HEK293 (cell line): ENCODE data around the gene ERH.

Source experiments
- CTCF ChIA-PET: fragments of 350-600 bp; formaldehyde crosslinking; extraction: SDS; loops from one replicate; lab custom pipeline; 2021; ENCODE audit warnings: antibody characterized with exemption; lab: Yijun Ruan, JAX
- POLR2A ChIA-PET: fragments of 300-600 bp; formaldehyde crosslinking; extraction: SDS; loops from one replicate; lab custom pipeline; 2020; ENCODE audit warnings: antibody characterized with exemption, inconsistent platforms; lab: Yijun Ruan, JAX
- H3K27ac ChIP-seq: fragments of 200-500 bp; sonication (Bioruptor generic); 2 replicates; pipeline ENCODE4 v1.5.1; 2014; ENCODE audit warnings: low read depth, low read length, control low read depth, inconsistent platforms; ENCODE audit errors: extremely low read depth
- H3K36me3 ChIP-seq, 2 experiments: fragments of 200-500 bp in 1 of 2; sonication (Bioruptor generic) in 1 of 2; 1 replicate in 1 of 2; 2 replicates in 1 of 2; pipeline ENCODE4 v1.5.1; 2014 to 2017; ENCODE audit warnings: inconsistent platforms in 2 of 2, low read length in 2 of 2; ENCODE audit not compliant: control insufficient read depth in 2 of 2, insufficient read depth in 1 of 2
- H3K4me1 ChIP-seq: fragments of 200-500 bp; sonication (Bioruptor generic); 2 replicates; pipeline ENCODE4 v1.5.1; 2014; ENCODE audit warnings: mild to moderate bottlenecking, low read length, inconsistent platforms; ENCODE audit not compliant: control insufficient read depth, insufficient read depth
- H3K4me3 ChIP-seq: 2 replicates; pipeline ENCODE4 v1.5.1; 2011; ENCODE audit warnings: low read depth, mild to moderate bottlenecking, control low read depth, low read length, moderate library complexity
- H3K9me3 ChIP-seq: fragments of 200-500 bp; sonication (Bioruptor generic); 2 replicates; pipeline ENCODE4 v1.5.1; 2014; ENCODE audit warnings: low read depth, low read length, inconsistent platforms; ENCODE audit not compliant: control insufficient read depth, insufficient read depth
- GLI2 ChIP-seq: fragments of 450-650 bp; formaldehyde crosslinking; IDR thresholded peaks from 2 replicates; pipeline ENCODE4; 2017; ENCODE audit warnings: missing biosample characterization, missing genetic modification characterization, low read depth, borderline replicate concordance
- HOXD13 ChIP-seq: sonication (generic); formaldehyde crosslinking; IDR thresholded peaks from 2 replicates; pipeline ENCODE4 v1.8.0; 2022; ENCODE audit warnings: missing genetic modification reagents, borderline replicate concordance
- KLF16 ChIP-seq: fragments of 450-650 bp; formaldehyde crosslinking; IDR thresholded peaks from 2 replicates; pipeline ENCODE4 v1.5.1; 2017; ENCODE audit warnings: missing biosample characterization, missing genetic modification characterization
- MYNN ChIP-seq: fragments of 450-650 bp; formaldehyde crosslinking; IDR thresholded peaks from 2 replicates; pipeline ENCODE4 v1.5.1; 2016; ENCODE audit warnings: missing biosample characterization, missing genetic modification characterization, borderline replicate concordance
- MZF1 ChIP-seq: fragments of 450-650 bp; formaldehyde crosslinking; IDR thresholded peaks from 2 replicates; pipeline ENCODE4 v1.5.1; 2017; ENCODE audit warnings: missing biosample characterization, missing genetic modification characterization, borderline replicate concordance
- RBAK ChIP-seq: fragments of 450-650 bp; formaldehyde crosslinking; IDR thresholded peaks from 2 replicates; pipeline ENCODE4 v1.5.1; 2016; ENCODE audit warnings: missing biosample characterization, missing genetic modification characterization
- WT1 ChIP-seq: fragments of 450-650 bp; formaldehyde crosslinking; IDR thresholded peaks from 2 replicates; pipeline ENCODE4 v1.5.1; 2016; ENCODE audit warnings: missing biosample characterization, missing genetic modification characterization
- ZNF112 ChIP-seq: fragments of 450-650 bp; formaldehyde crosslinking; IDR thresholded peaks from 2 replicates; pipeline ENCODE4 v1.5.0; 2017; ENCODE audit warnings: missing biosample characterization, missing genetic modification characterization
- ZNF133 ChIP-seq: fragments of 450-650 bp; formaldehyde crosslinking; IDR thresholded peaks from 2 replicates; pipeline ENCODE4 v1.5.1; 2016; ENCODE audit warnings: missing biosample characterization, missing genetic modification characterization
- ZNF274 ChIP-seq, 2 experiments: fragments of 200-500 bp in 1 of 2; fragments of 450-650 bp in 1 of 2; sonication (Bioruptor generic) in 1 of 2; formaldehyde crosslinking in 1 of 2; IDR thresholded peaks; 2 replicates each; pipeline versions ENCODE4 v1.5.1 to v1.6.1; 2014 to 2016; ENCODE audit warnings: borderline replicate concordance in 1 of 2, inconsistent platforms in 1 of 2, low read length in 1 of 2, missing biosample characterization in 1 of 2, missing genetic modification characterization in 1 of 2
- ZNF366 ChIP-seq: fragments of 450-650 bp; formaldehyde crosslinking; conservative IDR thresholded peaks from 2 replicates; pipeline ENCODE4 v1.5.1; 2016; ENCODE audit warnings: missing biosample characterization, missing genetic modification characterization
- ZNF426 ChIP-seq: fragments of 450-650 bp; formaldehyde crosslinking; IDR thresholded peaks from 2 replicates; pipeline ENCODE4 v1.5.1; 2017; ENCODE audit warnings: missing biosample characterization, missing genetic modification characterization, mild to moderate bottlenecking, inconsistent platforms, moderate library complexity
- ZNF558 ChIP-seq: fragments of 450-650 bp; formaldehyde crosslinking; IDR thresholded peaks from 2 replicates; pipeline ENCODE4 v1.5.1; 2016; ENCODE audit warnings: missing biosample characterization, missing genetic modification characterization
- ZNF610 ChIP-seq: fragments of 450-650 bp; formaldehyde crosslinking; IDR thresholded peaks from 2 replicates; pipeline ENCODE4 v1.5.1; 2016; ENCODE audit warnings: missing biosample characterization, missing genetic modification characterization, borderline replicate concordance
- ZNF654 ChIP-seq: fragments of 450-650 bp; formaldehyde crosslinking; IDR thresholded peaks from 2 replicates; pipeline ENCODE4 v1.5.1; 2016; ENCODE audit warnings: low read depth, missing biosample characterization, missing genetic modification characterization
- ZNF660 ChIP-seq: fragments of 450-650 bp; IDR thresholded peaks from 2 replicates; pipeline ENCODE4 v1.5.1; 2018; ENCODE audit warnings: missing biosample characterization, mild to moderate bottlenecking, missing genetic modification characterization
- ZNF670 ChIP-seq: fragments of 450-650 bp; formaldehyde crosslinking; IDR thresholded peaks from 2 replicates; pipeline ENCODE4 v1.5.1; 2016; ENCODE audit warnings: missing biosample characterization, missing genetic modification characterization, low read depth
- ZNF768 ChIP-seq: fragments of 450-650 bp; formaldehyde crosslinking; IDR thresholded peaks from 2 replicates; pipeline ENCODE4 v1.5.1; 2018; ENCODE audit warnings: missing biosample characterization, mild to moderate bottlenecking, missing genetic modification characterization
- ZNF792 ChIP-seq: fragments of 450-650 bp; formaldehyde crosslinking; IDR thresholded peaks from 2 replicates; pipeline ENCODE4 v1.5.1; 2016; ENCODE audit warnings: missing biosample characterization, missing genetic modification characterization
- TF ChIP-seq, protein P1 (sequence below): fragments of 450-650 bp; formaldehyde crosslinking; IDR thresholded peaks from 2 replicates; pipeline ENCODE4 v1.5.1; 2016; ENCODE audit warnings: missing biosample characterization, missing genetic modification characterization
- TF ChIP-seq, protein P2 (sequence below): fragments of 450-650 bp; formaldehyde crosslinking; IDR thresholded peaks from 2 replicates; pipeline ENCODE4 v1.5.1; 2016; ENCODE audit warnings: missing biosample characterization, missing genetic modification characterization
- TF ChIP-seq, protein P3 (sequence below): fragments of 450-650 bp; formaldehyde crosslinking; IDR thresholded peaks from 2 replicates; pipeline ENCODE4 v1.5.0; 2017; ENCODE audit warnings: missing biosample characterization, missing genetic modification characterization, borderline replicate concordance
- TF ChIP-seq, protein P4 (sequence below): fragments of 450-650 bp; formaldehyde crosslinking; IDR thresholded peaks from 2 replicates; pipeline ENCODE4 v1.5.1; 2016; ENCODE audit warnings: missing biosample characterization, missing genetic modification characterization
- TF ChIP-seq, protein P5 (sequence below): fragments of 450-650 bp; formaldehyde crosslinking; IDR thresholded peaks from 2 replicates; pipeline ENCODE4 v1.5.1; 2016; ENCODE audit warnings: missing biosample characterization, missing genetic modification characterization

The ERH gene

DNA sequence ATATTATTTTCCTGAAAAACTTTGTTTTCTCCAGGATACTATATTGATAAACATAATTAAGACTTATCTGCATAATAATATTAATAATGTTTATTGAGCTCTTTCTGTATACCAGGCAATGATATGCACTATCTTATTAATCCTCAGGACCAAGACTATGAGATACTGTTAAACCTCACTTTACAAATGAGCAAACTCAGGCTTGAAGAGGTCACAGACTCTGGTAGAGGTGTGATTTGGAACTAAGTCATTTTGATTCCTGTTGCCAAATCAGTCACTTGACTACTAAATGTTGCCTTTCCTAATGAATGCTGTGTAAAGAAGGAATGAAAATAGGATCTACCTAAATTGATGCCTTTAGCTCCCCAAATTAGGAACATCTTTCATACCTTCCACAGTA, 7.7 kb upstream of the ERH start (continued):
- no peak for TF ChIP-seq MYNN (tag by site-specific recombination)
- TF ChIP-seq GLI2 (tag by site-specific recombination) = no peak
- TF ChIP-seq ZNF366 (tag by site-specific recombination) = no peak
- no peak for TF ChIP-seq RBAK (tag by site-specific recombination)
- TF ChIP-seq ZNF670 (tag by site-specific recombination) = no peak
- no peak for TF ChIP-seq ZNF133 (tag by site-specific recombination)
- TF ChIP-seq ZNF792 (tag by site-specific recombination) = no peak

DNA sequence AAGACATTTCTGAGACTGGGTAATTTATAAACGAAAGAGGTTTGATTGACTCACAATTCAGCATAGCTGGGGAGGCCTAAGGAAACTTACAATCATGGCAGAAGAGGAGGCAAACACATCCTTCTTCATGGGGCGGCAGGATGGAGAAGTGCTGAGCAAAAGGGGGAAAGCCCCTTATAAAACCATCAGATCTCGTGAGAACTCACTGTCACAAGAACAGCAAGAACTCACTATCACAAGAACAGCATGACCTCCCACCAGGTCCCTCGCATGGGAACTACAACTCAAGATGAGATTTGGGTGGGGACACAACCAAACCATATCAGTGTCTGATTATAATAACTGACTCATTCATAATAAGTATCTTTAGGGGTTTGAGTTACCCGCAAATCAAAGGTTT, 6.8 kb upstream of the ERH start:
- TF ChIP-seq ZNF274 (IDR thresholded peaks at IDR 0.05; ENCODE audit: low read length) (no peak), ZNF274 (tag by site-specific recombination; IDR thresholded peaks at IDR 0.05; ENCODE audit: borderline replicate concordance) (peak; percentile 76; the same call in 1 of the 2 replicates), ZNF768 (tag by site-specific recombination) (no peak)
- peaks cover 8% of the 10 kb centered on the region for H3K4me1 ChIP-seq
- H3K4me3 ChIP-seq = no peak overlapping the region
- H3K9me3 ChIP-seq = no peaks in the 10 kb centered on the region
- CTCF ChIA-PET = no interaction called here
- H3K36me3 ChIP-seq = peaks cover 5% of the 10 kb centered on the region in 2 experiments; a peak in 2 of 3 replicates
- POLR2A ChIA-PET = no interaction called here
- no peak overlapping the region for H3K27ac ChIP-seq

DNA sequence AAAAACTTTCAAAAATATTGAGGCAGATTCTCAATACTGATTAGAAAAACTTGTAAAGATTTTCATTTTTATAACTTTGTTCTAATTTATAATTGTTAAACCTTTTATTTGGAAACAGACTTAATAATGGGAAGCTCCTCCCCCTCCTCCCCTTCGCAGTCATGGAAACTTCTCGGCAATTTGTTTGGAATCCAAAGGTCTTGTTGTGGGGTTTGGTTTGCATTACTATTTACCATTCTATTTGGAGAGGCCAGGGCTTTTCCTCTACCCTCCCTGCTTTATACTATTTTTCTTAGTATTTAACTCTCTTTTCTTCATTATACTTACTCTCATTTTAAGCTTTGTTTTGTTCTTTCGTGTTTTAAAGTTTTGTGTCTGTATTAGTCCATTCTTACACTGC, 6.4 kb upstream of the ERH start:
- ChIA-PET CTCF (no interaction called here), POLR2A (no interaction called here)
- H3K4me3 ChIP-seq = no peak overlapping the region
- H3K9me3 ChIP-seq = no peaks in the 10 kb centered on the region
- peaks cover 5% of the 10 kb centered on the region in 2 experiments; a peak in 2 of 3 replicates for H3K36me3 ChIP-seq
- peaks cover 11% of the 10 kb centered on the region for H3K4me1 ChIP-seq
- H3K27ac ChIP-seq = no peak overlapping the region
- TF ChIP-seq HOXD13 (CRISPR knock-in tag) (no peak), ZNF660 (tag by site-specific recombination) (no peak), ZNF112 (tag by site-specific recombination) (no peak), ZNF654 (tag by site-specific recombination) (no peak), RBAK (tag by site-specific recombination) (no peak), WT1 (no peak), MYNN (tag by site-specific recombination) (no peak), KLF16 (tag by site-specific recombination) (no peak), ZNF558 (tag by site-specific recombination) (no peak), ZNF426 (tag by site-specific recombination) (no peak), MZF1 (tag by site-specific recombination) (no peak), ZNF610 (tag by site-specific recombination) (no peak)
- TF ChIP-seq, protein P1, sequence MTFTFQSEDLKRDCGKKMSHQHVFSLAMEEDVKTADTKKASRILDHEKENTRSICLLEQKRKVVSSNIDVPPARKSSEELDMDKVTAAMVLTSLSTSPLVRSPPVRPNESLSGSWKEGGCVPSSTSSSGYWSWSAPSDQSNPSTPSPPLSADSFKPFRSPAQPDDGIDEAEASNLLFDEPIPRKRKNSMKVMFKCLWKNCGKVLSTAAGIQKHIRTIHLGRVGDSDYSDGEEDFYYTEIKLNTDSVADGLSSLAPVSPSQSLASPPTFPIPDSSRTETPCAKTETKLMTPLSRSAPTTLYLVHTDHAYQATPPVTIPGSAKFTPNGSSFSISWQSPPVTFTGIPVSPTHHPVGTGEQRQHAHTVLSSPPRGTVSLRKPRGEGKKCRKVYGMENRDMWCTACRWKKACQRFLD (tag by site-specific recombination) = no peak
- TF ChIP-seq, protein P2, sequence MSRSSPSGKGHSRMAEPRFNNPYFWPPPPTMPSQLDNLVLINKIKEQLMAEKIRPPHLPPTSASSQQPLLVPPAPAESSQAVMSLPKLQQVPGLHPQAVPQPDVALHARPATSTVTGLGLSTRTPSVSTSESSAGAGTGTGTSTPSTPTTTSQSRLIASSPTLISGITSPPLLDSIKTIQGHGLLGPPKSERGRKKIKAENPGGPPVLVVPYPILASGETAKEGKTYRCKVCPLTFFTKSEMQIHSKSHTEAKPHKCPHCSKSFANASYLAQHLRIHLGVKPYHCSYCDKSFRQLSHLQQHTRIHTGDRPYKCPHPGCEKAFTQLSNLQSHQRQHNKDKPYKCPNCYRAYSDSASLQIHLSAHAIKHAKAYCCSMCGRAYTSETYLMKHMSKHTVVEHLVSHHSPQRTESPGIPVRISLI (tag by site-specific recombination) = no peak
- TF ChIP-seq, protein P3, sequence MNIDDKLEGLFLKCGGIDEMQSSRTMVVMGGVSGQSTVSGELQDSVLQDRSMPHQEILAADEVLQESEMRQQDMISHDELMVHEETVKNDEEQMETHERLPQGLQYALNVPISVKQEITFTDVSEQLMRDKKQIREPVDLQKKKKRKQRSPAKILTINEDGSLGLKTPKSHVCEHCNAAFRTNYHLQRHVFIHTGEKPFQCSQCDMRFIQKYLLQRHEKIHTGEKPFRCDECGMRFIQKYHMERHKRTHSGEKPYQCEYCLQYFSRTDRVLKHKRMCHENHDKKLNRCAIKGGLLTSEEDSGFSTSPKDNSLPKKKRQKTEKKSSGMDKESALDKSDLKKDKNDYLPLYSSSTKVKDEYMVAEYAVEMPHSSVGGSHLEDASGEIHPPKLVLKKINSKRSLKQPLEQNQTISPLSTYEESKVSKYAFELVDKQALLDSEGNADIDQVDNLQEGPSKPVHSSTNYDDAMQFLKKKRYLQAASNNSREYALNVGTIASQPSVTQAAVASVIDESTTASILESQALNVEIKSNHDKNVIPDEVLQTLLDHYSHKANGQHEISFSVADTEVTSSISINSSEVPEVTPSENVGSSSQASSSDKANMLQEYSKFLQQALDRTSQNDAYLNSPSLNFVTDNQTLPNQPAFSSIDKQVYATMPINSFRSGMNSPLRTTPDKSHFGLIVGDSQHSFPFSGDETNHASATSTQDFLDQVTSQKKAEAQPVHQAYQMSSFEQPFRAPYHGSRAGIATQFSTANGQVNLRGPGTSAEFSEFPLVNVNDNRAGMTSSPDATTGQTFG (tag by site-specific recombination) = no peak
- TF ChIP-seq, protein P4, sequence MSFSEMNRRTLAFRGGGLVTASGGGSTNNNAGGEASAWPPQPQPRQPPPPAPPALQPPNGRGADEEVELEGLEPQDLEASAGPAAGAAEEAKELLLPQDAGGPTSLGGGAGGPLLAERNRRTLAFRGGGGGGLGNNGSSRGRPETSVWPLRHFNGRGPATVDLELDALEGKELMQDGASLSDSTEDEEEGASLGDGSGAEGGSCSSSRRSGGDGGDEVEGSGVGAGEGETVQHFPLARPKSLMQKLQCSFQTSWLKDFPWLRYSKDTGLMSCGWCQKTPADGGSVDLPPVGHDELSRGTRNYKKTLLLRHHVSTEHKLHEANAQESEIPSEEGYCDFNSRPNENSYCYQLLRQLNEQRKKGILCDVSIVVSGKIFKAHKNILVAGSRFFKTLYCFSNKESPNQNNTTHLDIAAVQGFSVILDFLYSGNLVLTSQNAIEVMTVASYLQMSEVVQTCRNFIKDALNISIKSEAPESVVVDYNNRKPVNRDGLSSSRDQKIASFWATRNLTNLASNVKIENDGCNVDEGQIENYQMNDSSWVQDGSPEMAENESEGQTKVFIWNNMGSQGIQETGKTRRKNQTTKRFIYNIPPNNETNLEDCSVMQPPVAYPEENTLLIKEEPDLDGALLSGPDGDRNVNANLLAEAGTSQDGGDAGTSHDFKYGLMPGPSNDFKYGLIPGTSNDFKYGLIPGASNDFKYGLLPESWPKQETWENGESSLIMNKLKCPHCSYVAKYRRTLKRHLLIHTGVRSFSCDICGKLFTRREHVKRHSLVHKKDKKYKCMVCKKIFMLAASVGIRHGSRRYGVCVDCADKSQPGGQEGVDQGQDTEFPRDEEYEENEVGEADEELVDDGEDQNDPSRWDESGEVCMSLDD (tag by site-specific recombination) = no peak
- TF ChIP-seq, protein P5, sequence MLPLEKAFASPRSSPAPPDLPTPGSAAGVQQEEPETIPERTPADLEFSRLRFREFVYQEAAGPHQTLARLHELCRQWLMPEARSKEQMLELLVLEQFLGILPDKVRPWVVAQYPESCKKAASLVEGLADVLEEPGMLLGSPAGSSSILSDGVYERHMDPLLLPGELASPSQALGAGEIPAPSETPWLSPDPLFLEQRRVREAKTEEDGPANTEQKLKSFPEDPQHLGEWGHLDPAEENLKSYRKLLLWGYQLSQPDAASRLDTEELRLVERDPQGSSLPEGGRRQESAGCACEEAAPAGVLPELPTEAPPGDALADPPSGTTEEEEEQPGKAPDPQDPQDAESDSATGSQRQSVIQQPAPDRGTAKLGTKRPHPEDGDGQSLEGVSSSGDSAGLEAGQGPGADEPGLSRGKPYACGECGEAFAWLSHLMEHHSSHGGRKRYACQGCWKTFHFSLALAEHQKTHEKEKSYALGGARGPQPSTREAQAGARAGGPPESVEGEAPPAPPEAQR (tag by site-specific recombination) = no peak
- TF ChIP-seq, all 188 proteins: peak for 0
